Colonic mucosa (tissue), 4 donors: ENCODE results near the gene LHX5. TPM values are rescaled to one million over a fixed set of nuclear protein-coding genes. Genes with fewer than 3 reads are reported as not detected.

Experiments
- DNase-seq: peaks from one replicate; pipeline ENCODE4 v3.0.0-alpha.2; 2020
- H3K27ac ChIP-seq: fragments of 200-600 bp; one replicate; pipeline ENCODE4 v1.8.0; 2021
- H3K27me3 ChIP-seq: fragments of 200-600 bp; one replicate; pipeline ENCODE4 v1.8.0; 2021
- H3K36me3 ChIP-seq: fragments of 200-600 bp; one replicate; pipeline ENCODE4 v1.8.0; 2021
- H3K4me1 ChIP-seq: fragments of 200-600 bp; one replicate; pipeline ENCODE4 v1.8.0; 2021; ENCODE audit warnings: mild to moderate bottlenecking
- H3K4me3 ChIP-seq: fragments of 200-600 bp; one replicate; pipeline ENCODE4 v1.8.0; 2021
- H3K9ac ChIP-seq, 2 donors: one replicate each; pipeline ENCODE4 v1.7.0; 2013; ENCODE audit warnings: control low read depth in 2 of 2, low read depth in 2 of 2, low read length in 2 of 2
- H3K9me3 ChIP-seq: fragments of 200-600 bp; one replicate; pipeline ENCODE4 v1.8.0; 2021
- intact Hi-C: fragments of 100-400 bp; cut with DNase I; formaldehyde crosslinking; loops from one replicate; pipeline ENCODE4 v1.14.1; 2022
- total RNA-seq, 2 donors: library from RNA; stranded (reverse); fragmentation: NEBNext Ultra II Directional in 1 of 2; extraction: Animal tissue kit (Norgen Biotek cat#: 25700) in 1 of 2; gene quantifications; one replicate each; pipeline ENCODE4 v1.2.1, GENCODE V29; 2021
- TF ChIP-seq, protein P1 (sequence below): fragments of 200-600 bp; IDR thresholded peaks from one replicate; pipeline ENCODE4 v1.8.0; 2022; ENCODE audit warnings: antibody characterized with exemption, mild to moderate bottlenecking
- donor health status: healthy.
- donor health status: DM: no; HTN: no; CAD: no.
- donor health status: DM: no; HTN: no; CAD: no.

The LHX5 gene
- total RNA-seq, 2 donors from 2014 or later: not detected

GRCh38 chr12:113416091-113416754 is 55.4 kb downstream of the LHX5 start:
- Histone ChIP-seq H3K36me3 (no peaks in the 10 kb centered on the region), H3K9ac (no peak overlapping the region), H3K4me1 (no peaks in the 10 kb centered on the region), H3K27ac (no peak overlapping the region), H3K4me3 (no peak overlapping the region), H3K27me3 (no peaks in the 10 kb centered on the region), H3K9me3 (no peaks in the 10 kb centered on the region)
- intact Hi-C loops: no loop called here
- no peak for DNase-seq
- TF ChIP-seq, protein P1, sequence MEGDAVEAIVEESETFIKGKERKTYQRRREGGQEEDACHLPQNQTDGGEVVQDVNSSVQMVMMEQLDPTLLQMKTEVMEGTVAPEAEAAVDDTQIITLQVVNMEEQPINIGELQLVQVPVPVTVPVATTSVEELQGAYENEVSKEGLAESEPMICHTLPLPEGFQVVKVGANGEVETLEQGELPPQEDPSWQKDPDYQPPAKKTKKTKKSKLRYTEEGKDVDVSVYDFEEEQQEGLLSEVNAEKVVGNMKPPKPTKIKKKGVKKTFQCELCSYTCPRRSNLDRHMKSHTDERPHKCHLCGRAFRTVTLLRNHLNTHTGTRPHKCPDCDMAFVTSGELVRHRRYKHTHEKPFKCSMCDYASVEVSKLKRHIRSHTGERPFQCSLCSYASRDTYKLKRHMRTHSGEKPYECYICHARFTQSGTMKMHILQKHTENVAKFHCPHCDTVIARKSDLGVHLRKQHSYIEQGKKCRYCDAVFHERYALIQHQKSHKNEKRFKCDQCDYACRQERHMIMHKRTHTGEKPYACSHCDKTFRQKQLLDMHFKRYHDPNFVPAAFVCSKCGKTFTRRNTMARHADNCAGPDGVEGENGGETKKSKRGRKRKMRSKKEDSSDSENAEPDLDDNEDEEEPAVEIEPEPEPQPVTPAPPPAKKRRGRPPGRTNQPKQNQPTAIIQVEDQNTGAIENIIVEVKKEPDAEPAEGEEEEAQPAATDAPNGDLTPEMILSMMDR: no peak

GRCh38 chr12:113414519-113415038 is 57.1 kb downstream of the LHX5 start:
- intact Hi-C loops: no loop called here
- no peak overlapping the region for H3K4me3 ChIP-seq
- no peaks in the 10 kb centered on the region for H3K4me1 ChIP-seq
- H3K9ac ChIP-seq: no peak overlapping the region
- TF ChIP-seq, protein P1: no peak
- no peak for DNase-seq
- no peak overlapping the region for H3K27ac ChIP-seq
- no peaks in the 10 kb centered on the region for H3K36me3 ChIP-seq
- no peaks in the 10 kb centered on the region for H3K27me3 ChIP-seq
- H3K9me3 ChIP-seq: no peaks in the 10 kb centered on the region

DNA sequence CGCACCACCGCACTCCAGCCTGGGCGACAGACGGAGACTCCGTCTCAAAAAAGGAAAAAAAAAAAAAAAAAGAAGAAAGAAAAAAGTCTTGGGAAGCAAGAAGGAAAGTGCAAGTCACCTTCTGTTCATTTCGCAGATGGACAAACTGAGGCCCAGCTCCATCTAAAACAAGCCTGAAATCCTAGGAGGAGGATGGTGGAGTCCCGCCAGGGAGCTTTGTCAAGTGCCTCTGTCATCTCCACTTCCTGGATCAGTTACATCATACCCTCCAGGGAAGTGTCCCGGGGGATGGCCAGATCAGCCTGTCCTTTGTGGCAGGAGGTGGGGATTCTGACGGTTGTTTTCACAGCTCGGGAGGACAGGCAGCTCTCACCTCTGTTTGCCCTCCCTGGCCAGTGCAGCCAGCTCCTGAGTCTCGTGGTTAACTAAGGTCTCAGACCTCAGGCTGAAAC is 58.2 kb downstream of the LHX5 start:
- no peak overlapping the region for H3K27ac ChIP-seq
- TF ChIP-seq, protein P1: no peak
- no peaks in the 10 kb centered on the region for H3K9me3 ChIP-seq
- H3K4me3 ChIP-seq: no peak overlapping the region
- no peak for DNase-seq
- H3K36me3 ChIP-seq: no peaks in the 10 kb centered on the region
- no peak overlapping the region for H3K9ac ChIP-seq
- no peaks in the 10 kb centered on the region for H3K27me3 ChIP-seq
- intact Hi-C loops: no loop called here
- no peaks in the 10 kb centered on the region for H3K4me1 ChIP-seq

Other genes starting within 250 kb of the LHX5 start
- 10 to 100 TPM; 34.3 to 44.1 TPM for gene SLC8B1, start 136.8 kb downstream of the LHX5 start, total RNA-seq
- 10 to 100 TPM; 20.2 to 23.4 TPM for gene PLBD2, start 113.3 kb downstream of the LHX5 start, total RNA-seq
- 1 to 10 TPM; 1.0 to 4.4 TPM for gene SDS, start 68.0 kb downstream of the LHX5 start, total RNA-seq
- gene SDSL, start 49.5 kb downstream of the LHX5 start, total RNA-seq: 10 to 100 TPM; 14.2 to 35.2 TPM